SHP77 treated with DMSO at 0.1 percent for 48 hours (cell line): ENCODE measurements around the gene ARHGEF38.
"Not testable (repeated sequence)": the region's sequence is repeated elsewhere in the genome, so short reads cannot be mapped to it uniquely, and the experiment has no call there.

Experiments used
- DNase-seq: peaks from one replicate; lab custom pipeline; 2025; lab: John Stamatoyannopoulos, UW

Gene ARHGEF38

DNA sequence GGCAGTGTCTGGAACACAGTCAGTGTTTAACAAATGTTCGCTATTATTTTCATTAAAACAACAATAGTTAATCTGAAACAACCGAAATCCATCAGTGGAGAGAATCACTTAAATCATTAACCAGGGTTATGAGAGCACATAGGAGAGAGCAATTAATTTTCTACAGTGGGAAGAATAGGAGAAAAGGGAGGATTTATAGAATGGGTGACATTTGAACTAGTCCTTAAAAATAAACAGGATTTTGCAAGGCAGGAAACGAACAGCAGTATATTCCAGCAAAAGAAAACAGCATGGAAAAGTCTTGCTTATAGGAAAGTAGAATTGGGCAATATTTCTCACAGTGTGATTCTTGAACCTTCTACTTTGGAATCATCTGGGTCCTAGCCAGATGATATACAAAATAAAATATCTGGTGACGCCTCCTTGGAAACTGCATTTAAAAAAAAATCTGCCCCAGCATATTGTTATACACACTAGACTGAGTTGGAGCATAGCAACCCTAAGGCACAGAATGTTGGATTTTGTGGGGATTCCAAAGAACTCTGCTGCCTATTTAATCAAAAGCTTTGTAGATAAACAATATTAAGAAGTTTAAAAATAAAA is 100.0 kb downstream of the ARHGEF38 start:
- DNase-seq = no peak

DNA sequence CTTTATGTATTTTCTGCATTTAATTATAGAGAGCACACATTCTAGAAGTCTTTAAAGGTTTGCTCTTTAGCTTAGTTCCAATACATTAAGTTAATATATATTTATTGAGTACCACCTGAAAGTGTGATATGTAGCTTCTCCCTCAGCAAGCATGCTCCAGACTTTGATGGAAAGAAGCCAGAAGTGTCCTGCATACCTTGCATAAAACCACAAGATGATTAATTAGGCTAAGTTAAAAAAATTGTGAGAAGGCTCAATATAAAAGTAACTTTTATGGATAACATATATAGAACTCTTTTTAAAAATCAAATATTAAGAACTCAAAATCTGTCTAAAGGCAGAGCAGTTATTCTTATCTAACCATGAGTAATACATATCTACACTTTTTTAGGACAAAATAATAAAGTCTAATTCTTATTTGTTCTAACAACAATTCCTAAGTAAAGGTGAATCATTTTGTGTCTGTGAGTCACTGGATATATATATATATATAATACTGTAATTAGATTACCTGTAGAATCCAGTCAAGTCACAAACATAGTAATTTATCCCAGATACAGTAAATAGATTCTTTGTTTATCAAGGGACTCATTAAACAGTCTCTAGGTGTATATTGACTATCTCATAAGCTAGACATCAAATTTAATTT is 104.8 kb downstream of the ARHGEF38 start:
- no peak for DNase-seq

GRCh38 chr4:105659190-105659589 is 106.8 kb downstream of the ARHGEF38 start:
- DNase-seq = no peak

DNA sequence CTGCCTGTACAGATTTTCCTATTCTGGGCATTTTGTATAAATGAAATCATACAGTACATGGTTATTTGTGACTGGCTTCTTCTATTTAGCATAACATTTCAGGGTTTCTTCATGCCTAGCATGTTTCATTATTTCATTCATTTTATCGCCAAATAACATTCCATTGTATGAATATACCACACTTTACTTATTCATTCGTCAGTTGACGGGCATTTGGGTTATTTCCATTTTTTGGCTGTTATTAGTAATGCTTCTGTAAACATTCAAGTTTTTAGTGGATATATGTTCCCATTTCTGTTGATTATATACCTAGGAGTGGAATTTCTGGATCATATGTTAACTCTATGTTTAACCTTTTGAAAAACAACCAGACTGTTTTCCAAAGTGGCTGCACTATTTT is 108.6 kb downstream of the ARHGEF38 start:
- DNase-seq = no peak

GRCh38 chr4:105662935-105663675 is 110.7 kb downstream of the ARHGEF38 start:
- DNase-seq = no peak

DNA sequence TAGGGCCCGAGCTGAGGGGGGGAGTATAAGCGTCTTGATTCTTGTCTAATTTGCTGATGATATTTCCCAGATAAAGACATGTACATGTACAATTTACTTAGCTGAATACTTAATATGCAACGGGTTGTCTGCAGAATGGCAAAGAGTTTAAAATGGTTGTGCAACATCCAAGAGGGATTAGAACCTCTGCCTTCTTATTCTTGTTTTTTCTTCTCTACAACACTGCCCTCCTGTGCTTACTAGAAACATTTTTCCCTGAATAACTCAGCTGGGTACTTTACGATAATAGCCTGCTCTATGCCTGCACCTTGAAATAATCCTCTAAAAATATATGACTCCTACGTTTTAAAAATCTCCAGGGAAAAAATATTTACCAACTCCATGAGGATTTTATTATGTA is 114.3 kb downstream of the ARHGEF38 start:
- no peak for DNase-seq

DNA sequence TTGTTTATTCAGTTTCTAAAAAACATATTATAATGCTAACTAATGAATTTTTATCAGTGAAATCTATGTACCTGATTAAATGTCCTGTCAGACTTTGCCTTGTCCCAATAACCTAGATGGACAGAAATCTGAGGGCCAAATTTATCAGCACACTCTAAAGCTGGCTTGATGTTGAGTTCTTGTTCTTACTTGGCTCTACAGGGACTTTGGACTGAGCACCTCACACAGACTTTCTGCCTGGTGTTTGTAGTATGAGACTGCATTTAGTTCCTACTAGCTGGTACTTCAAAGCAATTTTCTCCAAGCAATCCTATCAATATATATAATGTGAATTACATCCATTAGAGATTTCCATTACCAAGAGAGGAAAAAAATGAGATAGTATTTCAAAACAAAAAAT is 118.3 kb downstream of the ARHGEF38 start:
- no peak for DNase-seq

DNA sequence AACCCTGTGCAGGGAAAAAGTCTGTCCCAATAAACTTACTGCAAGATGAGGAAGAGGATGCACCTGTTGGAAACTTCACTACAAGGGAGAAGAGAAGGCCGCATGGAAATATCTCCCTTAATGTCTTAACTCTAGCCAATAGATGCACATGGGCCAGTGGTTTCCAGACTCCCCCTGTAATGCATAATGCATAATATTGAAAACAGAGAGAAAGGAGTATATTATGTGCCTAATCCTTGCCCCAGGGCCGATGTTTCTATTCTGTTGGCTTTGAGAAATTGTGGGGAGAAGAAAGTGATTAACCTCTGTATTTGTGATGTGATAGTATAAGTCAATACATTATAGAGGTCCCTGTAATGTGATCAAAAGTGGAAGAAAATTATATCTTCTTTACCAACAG is 118.9 kb downstream of the ARHGEF38 start:
- no peak for DNase-seq

- no peak for DNase-seq
Observed at GRCh38 chr4:105674011-105674410, 121.6 kb downstream of the ARHGEF38 start.

GRCh38 chr4:105677709-105678108 is 125.3 kb downstream of the ARHGEF38 start:
- DNase-seq = no peak

DNA sequence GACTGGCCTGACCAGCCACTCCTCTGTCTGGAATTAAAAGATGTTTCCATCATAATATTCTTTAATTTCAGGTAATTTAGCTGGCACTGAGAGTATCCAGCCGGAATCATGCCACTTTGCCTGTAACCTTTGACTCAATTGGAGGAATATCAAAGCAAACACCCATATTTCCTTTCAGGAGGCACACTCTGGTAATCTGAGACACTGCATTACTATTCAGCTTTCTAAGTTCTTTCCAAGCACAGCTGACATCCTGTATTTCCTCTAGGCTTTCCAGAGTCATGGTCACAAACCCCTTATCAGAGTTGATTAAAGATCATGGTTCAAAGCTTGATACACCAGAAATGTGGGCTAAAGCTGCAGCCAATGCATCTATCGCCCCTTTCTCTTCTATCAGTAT is 126.8 kb downstream of the ARHGEF38 start:
- no peak for DNase-seq

DNA sequence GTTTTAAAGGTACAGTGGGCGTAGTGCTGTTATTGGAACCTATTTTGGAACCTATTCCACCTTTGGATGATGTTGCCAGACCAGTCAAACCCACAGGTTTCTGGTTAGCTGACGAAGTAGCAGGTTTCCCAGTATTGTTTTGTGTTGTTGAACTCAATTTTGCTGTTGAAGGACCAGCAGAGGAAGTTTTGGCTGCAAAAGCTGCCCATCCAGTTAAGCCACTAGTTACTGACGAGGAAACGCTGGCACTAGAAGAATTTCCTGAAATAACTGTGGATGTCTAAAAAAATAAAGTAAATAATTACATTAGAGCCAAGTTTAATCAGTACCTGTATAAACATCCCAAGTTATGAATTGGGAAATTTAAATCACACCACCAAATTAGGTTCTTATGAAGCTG is 130.6 kb downstream of the ARHGEF38 start:
- no peak for DNase-seq

DNA sequence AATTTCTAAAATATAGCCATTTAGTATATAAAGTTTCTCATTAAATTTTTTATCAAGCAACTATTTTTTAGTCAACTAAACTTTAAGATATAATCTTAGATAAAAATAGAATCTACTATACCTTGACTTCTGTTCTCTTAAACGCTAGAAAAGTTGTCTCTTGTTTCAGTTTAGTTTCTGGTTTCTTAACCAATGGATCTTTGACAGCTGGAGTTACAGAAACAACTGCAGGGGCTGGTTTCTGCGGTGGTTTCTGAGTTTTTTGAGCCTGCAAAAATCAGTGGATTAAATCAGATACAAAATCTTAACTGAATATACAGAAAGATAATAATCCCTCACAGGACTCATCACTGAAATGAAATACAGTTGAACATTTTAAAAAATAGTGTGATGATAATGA is 134.2 kb downstream of the ARHGEF38 start:
- no peak for DNase-seq

DNA sequence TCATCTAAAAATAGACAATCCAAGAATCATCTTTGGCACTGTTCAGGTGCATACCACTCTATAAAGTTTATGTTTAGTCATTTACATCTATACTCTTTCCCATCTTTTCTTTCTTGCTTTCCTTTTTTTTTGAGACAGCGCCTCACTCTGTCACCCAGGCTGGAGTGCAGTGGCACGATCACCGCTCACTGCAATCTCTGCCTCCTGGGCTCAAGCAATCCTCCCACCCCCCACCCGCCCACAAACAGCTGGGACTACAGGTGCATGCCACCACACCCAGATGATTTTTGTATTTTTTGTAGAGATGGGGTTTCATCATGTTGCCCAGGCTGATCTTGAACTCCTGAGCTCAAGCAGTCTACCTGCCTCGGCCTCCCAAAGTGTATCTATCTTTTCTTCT is 142.4 kb downstream of the ARHGEF38 start:
- DNase-seq = not testable (repeated sequence)

DNA sequence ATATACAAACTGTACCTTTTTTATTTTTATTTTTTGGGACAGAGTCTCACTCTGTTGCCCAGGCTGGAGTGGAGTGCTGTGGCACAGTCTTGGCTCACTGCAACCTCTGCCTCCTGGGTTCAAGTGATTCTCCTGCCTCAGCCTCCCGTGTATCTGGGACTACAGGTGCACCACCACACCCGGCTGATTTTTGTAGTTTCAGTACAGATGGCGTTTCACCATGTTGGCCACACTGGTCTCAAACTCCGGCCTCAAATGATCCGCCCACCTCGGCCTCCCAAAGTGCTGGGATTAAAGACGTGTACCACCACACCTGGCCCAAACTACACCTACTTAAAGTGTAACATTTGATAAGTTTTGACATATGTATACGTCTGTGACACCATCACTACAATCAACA is 143.4 kb downstream of the ARHGEF38 start:
- DNase-seq = not testable (repeated sequence)

DNA sequence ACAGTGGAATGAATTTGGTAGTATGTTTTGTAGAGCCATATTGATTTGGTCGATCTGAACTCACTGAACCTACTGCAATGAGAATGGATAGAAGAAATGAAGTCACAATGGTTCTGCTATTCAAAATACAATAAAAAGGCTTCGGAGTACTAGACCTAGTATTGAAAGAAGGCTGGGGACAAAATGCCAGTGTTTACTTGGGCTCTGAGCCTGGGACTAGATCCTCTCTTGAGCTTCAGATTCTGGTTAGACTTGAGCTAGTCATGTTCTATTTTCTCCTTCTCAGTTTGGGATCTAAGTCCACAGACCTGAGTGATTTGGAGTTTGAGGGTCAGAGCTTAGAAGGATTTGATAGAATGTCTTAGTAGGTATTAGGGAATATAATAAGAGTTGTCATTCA is 146.2 kb downstream of the ARHGEF38 start:
- DNase-seq = no peak

DNA sequence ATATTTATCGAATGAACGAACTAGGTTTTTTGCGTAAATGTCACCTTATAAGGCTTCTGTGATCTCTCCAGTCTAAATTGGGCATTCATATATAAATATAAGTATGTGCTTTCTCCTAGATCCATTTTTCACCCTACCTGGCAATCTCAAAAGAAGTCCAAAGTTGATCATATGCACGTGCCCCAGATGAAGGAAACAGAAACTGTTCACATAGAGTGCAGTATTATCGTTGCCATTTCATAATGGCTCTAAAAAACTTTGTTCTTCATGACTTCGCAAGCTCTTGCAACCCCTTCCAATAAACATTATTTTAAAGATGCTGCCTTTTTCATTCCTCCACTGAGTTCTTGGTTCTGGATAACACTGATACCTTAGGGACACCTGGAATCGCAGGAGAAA is 155.4 kb downstream of the ARHGEF38 start:
- DNase-seq = no peak

GRCh38 chr4:105708181-105709080 is 156.0 kb downstream of the ARHGEF38 start, which contains the start of the genes GSTCD and INTS12:
Gene GSTCD, plus strand, starts transcription at chr4:105708784. Its CDS starts 8,830 bp downstream, at chr4:105717614.
Gene INTS12, minus strand, starts transcription at chr4:105708689. Its CDS starts 8,684 bp downstream, at chr4:105700005.
- DNase-seq = peak; percentile 43

GRCh38 chr4:105709081-105709450 is 156.6 kb downstream of the ARHGEF38 start:
- no peak for DNase-seq

DNA sequence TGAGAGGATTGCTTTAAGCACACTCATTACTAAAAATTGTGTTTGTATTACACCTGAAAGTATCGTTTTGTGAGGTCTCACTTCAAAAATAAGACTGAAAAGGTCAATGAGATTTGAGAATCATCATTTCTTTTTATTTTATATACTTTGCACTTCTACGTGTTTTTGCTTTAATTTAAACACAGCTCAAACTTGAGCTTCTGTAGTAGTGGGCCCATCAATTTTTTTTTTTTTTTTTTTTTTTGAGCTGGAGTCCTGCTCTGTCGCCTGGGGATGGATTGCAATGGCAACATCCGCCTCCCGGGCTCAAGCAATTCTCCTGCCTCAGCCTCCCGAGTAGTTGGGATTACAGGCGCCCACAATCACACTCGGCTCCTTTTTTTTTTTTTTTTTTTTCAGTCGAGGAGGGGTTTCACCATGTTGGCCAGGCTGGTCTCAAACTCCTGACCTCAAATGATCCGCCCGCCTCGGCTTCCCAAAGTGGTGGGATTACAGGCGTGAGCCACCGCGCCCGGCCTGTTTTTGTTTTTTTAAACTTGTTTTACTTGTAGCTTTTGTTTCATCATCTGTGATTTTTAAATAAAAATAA is 157.7 kb downstream of the ARHGEF38 start:
- no peak for DNase-seq

- DNase-seq = no peak
Observed at GRCh38 chr4:105710678-105711077, 158.3 kb downstream of the ARHGEF38 start.

DNA sequence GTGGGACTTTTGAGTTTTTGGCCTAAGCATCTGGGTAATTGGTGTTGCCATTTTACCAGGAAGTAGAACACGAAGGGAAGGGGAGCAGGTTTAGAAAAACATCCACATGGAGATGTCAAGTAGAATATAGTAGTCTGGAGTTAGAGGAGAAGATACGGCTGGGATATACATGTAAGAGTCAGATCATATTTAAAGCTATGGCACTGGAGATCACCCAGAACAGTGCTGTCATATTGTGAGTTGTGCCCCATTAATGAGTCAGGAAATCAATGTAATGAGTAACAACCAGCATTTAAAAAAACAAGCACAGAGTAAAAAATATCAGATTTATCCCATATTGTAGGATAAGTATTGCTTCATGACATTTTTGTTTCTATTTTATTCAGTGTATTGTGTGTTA is 160.3 kb downstream of the ARHGEF38 start:
- DNase-seq = no peak
